ENCODE results near the gene SERPIND1.

- no peak for TF ChIP-seq CTCF (IDR thresholded peaks at IDR 0.05)
- TF ChIP-seq POLR2A (IDR thresholded peaks at IDR 0.05): no peak
Measured at GRCh38 chr22:20787223-20787622, 13.3 kb downstream of the SERPIND1 start.
